Thyroid gland (tissue), 4 donors: ENCODE data around the gene CATSPER4.

Source experiments
- POLR2A ChIP-seq, 2 donors: fragments of 450-650 bp; IDR thresholded peaks; one replicate each; pipeline ENCODE4 v1.6.1; 2017; ENCODE audit warnings: antibody characterized with exemption in 2 of 2, mild to moderate bottlenecking in 2 of 2, moderate library complexity in 1 of 2
- TF ChIP-seq, protein P1 (sequence below), 6 experiments: fragments of 200-600 bp in 3 of 6; fragments of 450-650 bp in 3 of 6; sonication (generic) in 3 of 6; IDR thresholded peaks; one replicate each; pipeline ENCODE4 v1.5.1; 2016 to 2019; ENCODE audit warnings: antibody characterized with exemption in 6 of 6, mild to moderate bottlenecking in 2 of 6, inconsistent platforms in 1 of 6, moderate library complexity in 1 of 6

GRCh38 chr1:26181586-26182382 lies 8.6 kb upstream of the CATSPER4 start:
- TF ChIP-seq POLR2A (IDR thresholded peaks at IDR 0.05): no peak
- TF ChIP-seq, protein P1, sequence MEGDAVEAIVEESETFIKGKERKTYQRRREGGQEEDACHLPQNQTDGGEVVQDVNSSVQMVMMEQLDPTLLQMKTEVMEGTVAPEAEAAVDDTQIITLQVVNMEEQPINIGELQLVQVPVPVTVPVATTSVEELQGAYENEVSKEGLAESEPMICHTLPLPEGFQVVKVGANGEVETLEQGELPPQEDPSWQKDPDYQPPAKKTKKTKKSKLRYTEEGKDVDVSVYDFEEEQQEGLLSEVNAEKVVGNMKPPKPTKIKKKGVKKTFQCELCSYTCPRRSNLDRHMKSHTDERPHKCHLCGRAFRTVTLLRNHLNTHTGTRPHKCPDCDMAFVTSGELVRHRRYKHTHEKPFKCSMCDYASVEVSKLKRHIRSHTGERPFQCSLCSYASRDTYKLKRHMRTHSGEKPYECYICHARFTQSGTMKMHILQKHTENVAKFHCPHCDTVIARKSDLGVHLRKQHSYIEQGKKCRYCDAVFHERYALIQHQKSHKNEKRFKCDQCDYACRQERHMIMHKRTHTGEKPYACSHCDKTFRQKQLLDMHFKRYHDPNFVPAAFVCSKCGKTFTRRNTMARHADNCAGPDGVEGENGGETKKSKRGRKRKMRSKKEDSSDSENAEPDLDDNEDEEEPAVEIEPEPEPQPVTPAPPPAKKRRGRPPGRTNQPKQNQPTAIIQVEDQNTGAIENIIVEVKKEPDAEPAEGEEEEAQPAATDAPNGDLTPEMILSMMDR (IDR thresholded peaks at IDR 0.05): no peak
